K562 (cell line): ENCODE data around the gene OAT. TPM values are rescaled to one million over a fixed set of nuclear protein-coding genes. Genes with fewer than 3 reads are reported as not detected.

Experiments used
- ASH1L ChIP-seq: fragments of 450-650 bp; IDR thresholded peaks from 2 replicates; pipeline ENCODE4 v1.6.1; 2018; ENCODE audit warnings: borderline replicate concordance, mild to moderate bottlenecking, low read depth; ENCODE audit not compliant: partially characterized antibody
- CCAR2 ChIP-seq: fragments of 200-400 bp; formaldehyde crosslinking; IDR thresholded peaks from 2 replicates; pipeline ENCODE4 v1.6.1; 2017; ENCODE audit warnings: mild to moderate bottlenecking, low read depth, low read length
- GTF2B ChIP-seq: IDR thresholded peaks from 2 replicates; pipeline ENCODE4 v1.6.1; 2011; ENCODE audit not compliant: insufficient read length; ENCODE audit errors: extremely low read depth
- HCFC1 ChIP-seq: IDR thresholded peaks from 2 replicates; pipeline ENCODE4 v1.6.1; 2012; ENCODE audit warnings: low read depth, low read length, improper control_type of control experiment
- HDAC2 ChIP-seq: fragments of 450-650 bp; IDR thresholded peaks from 2 replicates; pipeline ENCODE4 v1.6.1; 2016; ENCODE audit warnings: mild to moderate bottlenecking
- KDM5B ChIP-seq: fragments of 200-600 bp; sonication (generic); IDR thresholded peaks from 2 replicates; pipeline ENCODE4 v1.6.1; 2012; ENCODE audit warnings: low read depth, mild to moderate bottlenecking, moderate library complexity, low read length, control low read depth, inconsistent platforms; ENCODE audit not compliant: insufficient replicate concordance
- MYBL2 ChIP-seq, 2 experiments: fragments of 450-650 bp in 1 of 2; sonication (generic) in 1 of 2; formaldehyde crosslinking in 1 of 2; IDR thresholded peaks; 2 replicates each; pipeline versions ENCODE4 v1.6.1 to v1.8.1; 2017 to 2022; ENCODE audit warnings: borderline replicate concordance in 1 of 2, inconsistent platforms in 1 of 2, low read depth in 1 of 2, mild to moderate bottlenecking in 1 of 2, missing genetic modification reagents in 1 of 2, moderate library complexity in 1 of 2
- RBM39 ChIP-seq: fragments of 200-400 bp; formaldehyde crosslinking; optimal IDR thresholded peaks from 2 replicates; pipeline ENCODE3; 2018; ENCODE audit warnings: low read depth, low read length
- SAFB2 ChIP-seq: fragments of 200-400 bp; formaldehyde crosslinking; IDR thresholded peaks from 2 replicates; pipeline ENCODE4 v1.6.1; 2018; ENCODE audit warnings: borderline replicate concordance, low read length, low read depth, moderate library complexity; ENCODE audit not compliant: severe bottlenecking
- SIN3B ChIP-seq: fragments of 450-650 bp; IDR thresholded peaks from 2 replicates; pipeline ENCODE4 v1.6.1; 2017; ENCODE audit warnings: low read depth, mild to moderate bottlenecking, moderate library complexity
- SMAD3 ChIP-seq: fragments of 450-650 bp; formaldehyde crosslinking; conservative IDR thresholded peaks from 2 replicates; pipeline ENCODE4 v1.4.0; 2020; ENCODE audit warnings: mild to moderate bottlenecking
- TCFL5 ChIP-seq: fragments of 250-450 bp; sonication (Bioruptor Pico); conservative IDR thresholded peaks from 2 replicates; pipeline ENCODE4 v1.6.1; 2021; ENCODE audit warnings: mild to moderate bottlenecking, moderate library complexity, matching md5 sums
- VEZF1 ChIP-seq: fragments of 200-800 bp; sonication (Bioruptor generic); IDR thresholded peaks from 2 replicates; pipeline ENCODE4 v1.6.1; 2017; ENCODE audit warnings: missing genetic modification characterization, missing compliant biosample characterization
- ZFX ChIP-seq: sonication (generic); formaldehyde crosslinking; IDR thresholded peaks from 2 replicates; pipeline ENCODE4 v1.8.0; 2022; ENCODE audit warnings: mild to moderate bottlenecking, missing genetic modification reagents, moderate library complexity
- ZNF121 ChIP-seq: sonication (generic); formaldehyde crosslinking; conservative IDR thresholded peaks from 2 replicates; pipeline ENCODE4 v1.8.0; 2022; ENCODE audit warnings: missing genetic modification reagents
- ZNF24 ChIP-seq: fragments of 450-650 bp; IDR thresholded peaks from 2 replicates; pipeline ENCODE4 v1.6.1; 2016
- ZNF316 ChIP-seq: fragments of 450-650 bp; IDR thresholded peaks from 2 replicates; pipeline ENCODE4 v1.6.1; 2016
- ZNF785 ChIP-seq: fragments of 250-450 bp; sonication (Bioruptor Pico); IDR thresholded peaks from 2 replicates; pipeline ENCODE4 v1.4.0; 2020; ENCODE audit warnings: mild to moderate bottlenecking
- polyA plus RNA-seq, 8 experiments: library from polyadenylated mRNA; depleted of rRNA in 4 of 8; stranded (reverse) in 5 of 8; unstranded in 3 of 8; fragments of >200 nt; fragmentation: Nextera tagmentation in 2 of 8; fragmentation: Illumina TruSeq in 1 of 8; extraction: Ambion mirVana in 2 of 8; extraction: Trizol in 1 of 8; gene quantifications; 2 replicates each; pipeline versions ENCODE4 v1.2.1 to v1.2.3, GENCODE V29; 2011 to 2014; ENCODE audit warnings: inconsistent platforms in 1 of 8, missing spikeins in 1 of 8
- total RNA-seq, 7 experiments: library from RNA; depleted of rRNA in 6 of 7; stranded (reverse); fragments of >200 nt in 6 of 7; fragmentation: Illumina TruSeq in 2 of 7; extraction: Trizol in 2 of 7; gene quantifications; 2 replicates each; pipeline versions ENCODE4 v1.2.1 to v1.2.3, GENCODE V29; 2011 to 2021; ENCODE audit warnings: low replicate concordance in 1 of 7
- TF ChIP-seq, protein P1 (sequence below): fragments of 450-650 bp; conservative IDR thresholded peaks from 2 replicates; pipeline ENCODE4 v1.6.1; 2016; ENCODE audit warnings: missing genetic modification characterization, low read depth, mild to moderate bottlenecking, control low read depth, missing compliant biosample characterization
- TF ChIP-seq, protein P2 (sequence below): fragments of 250-450 bp; sonication (Bioruptor Pico); IDR thresholded peaks from 2 replicates; pipeline ENCODE4 v1.6.1; 2021; ENCODE audit warnings: mild to moderate bottlenecking
- TF ChIP-seq, protein P3 (sequence below): IDR thresholded peaks from 2 replicates; pipeline ENCODE4 v1.6.1; 2012; ENCODE audit warnings: low read depth, low read length, improper control_type of control experiment, borderline replicate concordance

OAT gene
- total and polyA plus RNA-seq, 9 of the 15 experiments (the other 6 are each of a cell fraction or from before 2014, with no cell fraction given): 100 to 312 (median 163) TPM

- no peak for TF ChIP-seq KDM5B
- no peak for TF ChIP-seq MYBL2 (IDR thresholded peaks at IDR 0.05; ENCODE audit: low read depth)
- TF ChIP-seq MYBL2 (CRISPR knock-in tag; IDR thresholded peaks at IDR 0.05; ENCODE audit: borderline replicate concordance): no peak
- TF ChIP-seq GTF2B: no peak
- no peak for TF ChIP-seq ZNF121
- TF ChIP-seq ZFX: no peak
- TF ChIP-seq TCFL5 (CRISPR knock-in tag): no peak
- TF ChIP-seq ZNF316: no peak
- no peak for TF ChIP-seq SIN3B
- no peak for TF ChIP-seq ASH1L
- TF ChIP-seq, protein P1, sequence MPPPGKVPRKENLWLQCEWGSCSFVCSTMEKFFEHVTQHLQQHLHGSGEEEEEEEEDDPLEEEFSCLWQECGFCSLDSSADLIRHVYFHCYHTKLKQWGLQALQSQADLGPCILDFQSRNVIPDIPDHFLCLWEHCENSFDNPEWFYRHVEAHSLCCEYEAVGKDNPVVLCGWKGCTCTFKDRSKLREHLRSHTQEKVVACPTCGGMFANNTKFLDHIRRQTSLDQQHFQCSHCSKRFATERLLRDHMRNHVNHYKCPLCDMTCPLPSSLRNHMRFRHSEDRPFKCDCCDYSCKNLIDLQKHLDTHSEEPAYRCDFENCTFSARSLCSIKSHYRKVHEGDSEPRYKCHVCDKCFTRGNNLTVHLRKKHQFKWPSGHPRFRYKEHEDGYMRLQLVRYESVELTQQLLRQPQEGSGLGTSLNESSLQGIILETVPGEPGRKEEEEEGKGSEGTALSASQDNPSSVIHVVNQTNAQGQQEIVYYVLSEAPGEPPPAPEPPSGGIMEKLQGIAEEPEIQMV: no peak
- peak; percentile 37; the same call in 1 of the 2 replicates for TF ChIP-seq VEZF1 (CRISPR knock-in tag)
- TF ChIP-seq HCFC1: no peak
- TF ChIP-seq HDAC2: 0 out of 2 replicates have a peak, but pooled peaks have one; percentile 40
- TF ChIP-seq SAFB2: no peak
- TF ChIP-seq SMAD3 (CRISPR knock-in tag): no peak
- TF ChIP-seq RBM39: no peak
- no peak for TF ChIP-seq ZNF785 (CRISPR knock-in tag)
- peak; percentile 90 for TF ChIP-seq ZNF24
- TF ChIP-seq, protein P2, sequence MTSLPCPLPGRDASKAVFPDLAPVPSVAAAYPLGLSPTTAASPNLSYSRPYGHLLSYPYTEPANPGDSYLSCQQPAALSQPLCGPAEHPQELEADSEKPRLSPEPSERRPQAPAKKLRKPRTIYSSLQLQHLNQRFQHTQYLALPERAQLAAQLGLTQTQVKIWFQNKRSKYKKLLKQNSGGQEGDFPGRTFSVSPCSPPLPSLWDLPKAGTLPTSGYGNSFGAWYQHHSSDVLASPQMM (CRISPR knock-in tag): no peak
- TF ChIP-seq CCAR2: no peak
- TF ChIP-seq, protein P3, sequence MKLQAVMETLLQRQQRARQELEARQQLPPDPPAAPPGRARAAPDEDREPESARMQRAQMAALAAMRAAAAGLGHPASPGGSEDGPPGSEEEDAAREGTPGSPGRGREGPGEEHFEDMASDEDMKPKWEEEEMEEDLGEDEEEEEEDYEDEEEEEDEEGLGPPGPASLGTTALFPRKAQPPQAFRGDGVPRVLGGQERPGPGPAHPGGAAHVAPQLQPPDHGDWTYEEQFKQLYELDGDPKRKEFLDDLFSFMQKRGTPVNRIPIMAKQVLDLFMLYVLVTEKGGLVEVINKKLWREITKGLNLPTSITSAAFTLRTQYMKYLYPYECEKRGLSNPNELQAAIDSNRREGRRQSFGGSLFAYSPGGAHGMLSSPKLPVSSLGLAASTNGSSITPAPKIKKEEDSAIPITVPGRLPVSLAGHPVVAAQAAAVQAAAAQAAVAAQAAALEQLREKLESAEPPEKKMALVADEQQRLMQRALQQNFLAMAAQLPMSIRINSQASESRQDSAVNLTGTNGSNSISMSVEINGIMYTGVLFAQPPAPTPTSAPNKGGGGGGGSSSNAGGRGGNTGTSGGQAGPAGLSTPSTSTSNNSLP: no peak
Measured at GRCh38 chr10:124354411-124355382, 64.0 kb downstream of the OAT start (continued).
